SKM-1 treated with dmso at 0.1 percent for 144 hours (cell line): ENCODE data around the gene LRMDA.

Experiments
- DNase-seq: peaks from one replicate; lab custom pipeline; 2025; ENCODE audit not compliant: unreplicated experiment; lab: John Stamatoyannopoulos, UW

The LRMDA gene

GRCh38 chr10:75470901-75471300, 39.5 kb downstream of the LRMDA start:
- DNase-seq, result no peak

- DNase-seq, result no peak
Observed at GRCh38 chr10:75472685-75473084, 41.3 kb downstream of the LRMDA start.

GRCh38 chr10:75474106-75474505, 42.7 kb downstream of the LRMDA start:
- no peak for DNase-seq

GRCh38 chr10:75475460-75476182, 44.2 kb downstream of the LRMDA start:
- DNase-seq, result no peak

GRCh38 chr10:75476569-75476968, 45.1 kb downstream of the LRMDA start:
- DNase-seq, result no peak

- DNase-seq, result no peak
Observed at GRCh38 chr10:75476985-75477384, 45.6 kb downstream of the LRMDA start.

- no peak for DNase-seq
Observed at GRCh38 chr10:75477680-75478079, 46.3 kb downstream of the LRMDA start.

GRCh38 chr10:75480374-75480773, 49.0 kb downstream of the LRMDA start:
- DNase-seq, result no peak

- DNase-seq, result no peak
Observed at GRCh38 chr10:75483188-75483587, 51.8 kb downstream of the LRMDA start.

- DNase-seq, result no peak
Observed at GRCh38 chr10:75484717-75485116, 53.3 kb downstream of the LRMDA start.

GRCh38 chr10:75486591-75486990, 55.2 kb downstream of the LRMDA start:
- DNase-seq, result no peak

- no peak for DNase-seq
Observed at GRCh38 chr10:75487087-75487754, 55.8 kb downstream of the LRMDA start.

GRCh38 chr10:75487755-75488125, 56.3 kb downstream of the LRMDA start:
- no peak for DNase-seq

- DNase-seq, result no peak
Observed at GRCh38 chr10:75492173-75492925, 60.9 kb downstream of the LRMDA start.

GRCh38 chr10:75493464-75493863, 62.0 kb downstream of the LRMDA start:
- DNase-seq, result no peak

GRCh38 chr10:75495434-75496190, 64.2 kb downstream of the LRMDA start:
- DNase-seq, result no peak

- DNase-seq, result no peak
Observed at GRCh38 chr10:75496191-75496567, 64.8 kb downstream of the LRMDA start.

GRCh38 chr10:75497997-75498883, 66.8 kb downstream of the LRMDA start:
- DNase-seq, result no peak

- DNase-seq, result no peak
Observed at GRCh38 chr10:75498884-75499350, 67.5 kb downstream of the LRMDA start.

- no peak for DNase-seq
Observed at GRCh38 chr10:75499556-75500160, 68.2 kb downstream of the LRMDA start.
